WTC11 (cell line): ENCODE results near the gene KIF5A. TPM values are rescaled to one million over a fixed set of nuclear protein-coding genes. Genes with fewer than 3 reads are reported as not detected.

Source experiments
- ATAC-seq: fragments of 200-7000 bp; cut with Tn5 transposase; 2 replicates; pipeline ENCODE4 v1.10.0; 2021; ENCODE audit warnings: mild to moderate bottlenecking, moderate library complexity
- CTCF ChIA-PET: fragments of 300-600 bp; sonication (Branson Sonifier 250); formaldehyde crosslinking; loops from one replicate; lab custom pipeline; 2021; ENCODE audit warnings: antibody characterized with exemption; lab: Charles Lee
- POLR2A ChIA-PET: fragments of 350-600 bp; sonication (Branson Sonifier 250); formaldehyde crosslinking; loops from one replicate; lab custom pipeline; 2021; ENCODE audit warnings: antibody characterized with exemption; lab: Charles Lee
- DNase-seq: peaks from one replicate; pipeline ENCODE4 v3.0.0; 2021; ENCODE audit warnings: low spot score
- H3K27ac Mint-ChIP-seq: 2 replicates; pipeline ENCODE4 v1.8.0; 2021; ENCODE audit warnings: mixed read lengths
- H3K27me3 Mint-ChIP-seq: 2 replicates; pipeline ENCODE4 v1.8.0; 2021; ENCODE audit warnings: low read depth, mild to moderate bottlenecking, moderate library complexity, mixed read lengths
- H3K36me3 Mint-ChIP-seq: 2 replicates; pipeline ENCODE4 v1.8.0; 2021; ENCODE audit warnings: mixed read lengths
- H3K4me1 Mint-ChIP-seq: 2 replicates; pipeline ENCODE4 v1.8.0; 2022; ENCODE audit warnings: mixed read lengths
- H3K4me3 Mint-ChIP-seq: 2 replicates; pipeline ENCODE4 v1.8.0; 2021; ENCODE audit warnings: mild to moderate bottlenecking, moderate library complexity, mixed read lengths
- H3K9me3 Mint-ChIP-seq: 2 replicates; pipeline ENCODE4 v1.8.0; 2021; ENCODE audit warnings: mixed read lengths
- AFF4 ChIP-seq: sonication (generic); formaldehyde crosslinking; IDR thresholded peaks from 2 replicates; pipeline ENCODE4 v1.8.1; 2023; ENCODE audit warnings: mild to moderate bottlenecking, missing genetic modification reagents, borderline replicate concordance
- ATF3 ChIP-seq: sonication (generic); formaldehyde crosslinking; conservative IDR thresholded peaks from 2 replicates; pipeline ENCODE4 v1.8.1; 2022; ENCODE audit warnings: mild to moderate bottlenecking, missing genetic modification reagents
- CTCF ChIP-seq: fragments of 200-600 bp; IDR thresholded peaks from 2 replicates; pipeline ENCODE4 v1.8.0; 2022; ENCODE audit warnings: antibody characterized with exemption
- E2F1 ChIP-seq: sonication (generic); formaldehyde crosslinking; IDR thresholded peaks from 2 replicates; pipeline ENCODE4 v1.8.0; 2022; ENCODE audit warnings: mild to moderate bottlenecking, missing genetic modification reagents
- ERG ChIP-seq: fragments of 250-450 bp; sonication (Bioruptor Pico); IDR thresholded peaks from 2 replicates; pipeline ENCODE4 v1.8.0; 2021; ENCODE audit warnings: mild to moderate bottlenecking
- ESRRA ChIP-seq: sonication (generic); formaldehyde crosslinking; IDR thresholded peaks from 2 replicates; pipeline ENCODE4 v1.8.1; 2022; ENCODE audit warnings: mild to moderate bottlenecking, missing genetic modification reagents, borderline replicate concordance
- FOXJ3 ChIP-seq: sonication (generic); formaldehyde crosslinking; IDR thresholded peaks from 2 replicates; pipeline ENCODE4 v1.9.0; 2021; ENCODE audit warnings: missing genetic modification reagents, mild to moderate bottlenecking, borderline replicate concordance
- KAT7 ChIP-seq: sonication (generic); formaldehyde crosslinking; IDR thresholded peaks from 2 replicates; pipeline ENCODE4 v1.8.1; 2023; ENCODE audit warnings: missing genetic modification reagents, mild to moderate bottlenecking, borderline replicate concordance
- MYBL2 ChIP-seq: sonication (generic); formaldehyde crosslinking; IDR thresholded peaks from 2 replicates; pipeline ENCODE4 v1.8.1; 2023; ENCODE audit warnings: mild to moderate bottlenecking, moderate library complexity, missing genetic modification reagents
- OVOL2 ChIP-seq: fragments of 250-450 bp; sonication (Bioruptor Pico); IDR thresholded peaks from 2 replicates; pipeline ENCODE4 v1.9.0; 2021; ENCODE audit warnings: mild to moderate bottlenecking, borderline replicate concordance
- RELA ChIP-seq: sonication (generic); formaldehyde crosslinking; IDR thresholded peaks from 2 replicates; pipeline ENCODE4 v1.8.1; 2022; ENCODE audit warnings: missing genetic modification reagents, mild to moderate bottlenecking, borderline replicate concordance
- SP1 ChIP-seq: sonication (generic); formaldehyde crosslinking; conservative IDR thresholded peaks from 2 replicates; pipeline ENCODE4 v1.8.1; 2022; ENCODE audit warnings: missing genetic modification reagents
- USF1 ChIP-seq: sonication (generic); formaldehyde crosslinking; IDR thresholded peaks from 2 replicates; pipeline ENCODE4 v1.8.0; 2022; ENCODE audit warnings: mild to moderate bottlenecking, missing genetic modification reagents
- ZNF121 ChIP-seq: sonication (generic); formaldehyde crosslinking; IDR thresholded peaks from 2 replicates; pipeline ENCODE4 v1.8.0; 2023; ENCODE audit warnings: missing genetic modification reagents
- ZNF317 ChIP-seq: sonication (generic); formaldehyde crosslinking; IDR thresholded peaks from 2 replicates; pipeline ENCODE4 v1.8.1; 2023; ENCODE audit warnings: low read depth, mild to moderate bottlenecking, moderate library complexity, missing genetic modification reagents, borderline replicate concordance
- ZNF396 ChIP-seq: fragments of 250-450 bp; sonication (Bioruptor Pico); IDR thresholded peaks from 2 replicates; pipeline ENCODE4 v1.8.0; 2021; ENCODE audit warnings: mild to moderate bottlenecking, moderate library complexity, borderline replicate concordance
- ZNF671 ChIP-seq: fragments of 250-450 bp; sonication (Bioruptor Pico); IDR thresholded peaks from 2 replicates; pipeline ENCODE4 v1.8.0; 2021; ENCODE audit warnings: mild to moderate bottlenecking
- total RNA-seq: library from RNA; stranded (reverse); gene quantifications from 3 replicates; pipeline ENCODE4 v1.2.3, GENCODE V29; 2021

Gene KIF5A
- total RNA-seq, 1 experiment from 2014 or later = 16.1 TPM

GRCh38 chr12:57623385-57623784, 73.5 kb downstream of the KIF5A start:
- POLR2A ChIA-PET = no interaction called here
- Mint-ChIP-seq H3K27me3 (peaks cover 100% of the 10 kb centered on the region), H3K27ac (no peak overlapping the region), H3K9me3 (no peaks in the 10 kb centered on the region), H3K4me1 (peaks cover 35% of the 10 kb centered on the region), H3K36me3 (peaks cover 2% of the 10 kb centered on the region; the same call in 1 of the 2 replicates)
- ATAC-seq = no peak
- TF ChIP-seq MYBL2 (CRISPR knock-in tag) = no peak
- TF ChIP-seq SP1 (CRISPR knock-in tag) = no peak
- no peak for TF ChIP-seq ESRRA (CRISPR knock-in tag)
- TF ChIP-seq ERG (CRISPR knock-in tag) = no peak
- TF ChIP-seq E2F1 (CRISPR knock-in tag) = no peak
- no peak for TF ChIP-seq CTCF
- no peak for TF ChIP-seq FOXJ3 (CRISPR knock-in tag)
- TF ChIP-seq OVOL2 (CRISPR knock-in tag) = no peak
- no peak for TF ChIP-seq ZNF396 (CRISPR knock-in tag)
- TF ChIP-seq USF1 (CRISPR knock-in tag) = no peak
- TF ChIP-seq ZNF671 (CRISPR knock-in tag) = no peak
- no peak for TF ChIP-seq AFF4 (CRISPR knock-in tag)
- no peak for TF ChIP-seq KAT7 (CRISPR knock-in tag)
- no peak for TF ChIP-seq ATF3
- TF ChIP-seq RELA (CRISPR knock-in tag) = no peak
- TF ChIP-seq ZNF121 (CRISPR knock-in tag) = no peak
- no peak for TF ChIP-seq ZNF317 (CRISPR knock-in tag)
- TF ChIP-seq, all 79 proteins: peak for 0
- H3K4me3 Mint-ChIP-seq = no peak overlapping the region
- DNase-seq = no peak
- CTCF ChIA-PET = interaction anchor here (1.7 to 1.8 kb wide), 2 partner anchors 9 to 40 kb away, joined by 6 to 7 read pairs; partner anchors contain the start of gene B4GALNT1
